Anterior cingulate cortex (tissue), 58 donors: ENCODE data around the gene CAMTA1.
"Not testable (repeated sequence)": the region's sequence is repeated elsewhere in the genome, so short reads cannot be mapped to it uniquely, and the experiment has no call there.

Source experiments
- DNase-seq, 58 donors: peaks; one replicate each; lab custom pipeline; 2025; lab: John Stamatoyannopoulos, UW

Gene CAMTA1

DNA sequence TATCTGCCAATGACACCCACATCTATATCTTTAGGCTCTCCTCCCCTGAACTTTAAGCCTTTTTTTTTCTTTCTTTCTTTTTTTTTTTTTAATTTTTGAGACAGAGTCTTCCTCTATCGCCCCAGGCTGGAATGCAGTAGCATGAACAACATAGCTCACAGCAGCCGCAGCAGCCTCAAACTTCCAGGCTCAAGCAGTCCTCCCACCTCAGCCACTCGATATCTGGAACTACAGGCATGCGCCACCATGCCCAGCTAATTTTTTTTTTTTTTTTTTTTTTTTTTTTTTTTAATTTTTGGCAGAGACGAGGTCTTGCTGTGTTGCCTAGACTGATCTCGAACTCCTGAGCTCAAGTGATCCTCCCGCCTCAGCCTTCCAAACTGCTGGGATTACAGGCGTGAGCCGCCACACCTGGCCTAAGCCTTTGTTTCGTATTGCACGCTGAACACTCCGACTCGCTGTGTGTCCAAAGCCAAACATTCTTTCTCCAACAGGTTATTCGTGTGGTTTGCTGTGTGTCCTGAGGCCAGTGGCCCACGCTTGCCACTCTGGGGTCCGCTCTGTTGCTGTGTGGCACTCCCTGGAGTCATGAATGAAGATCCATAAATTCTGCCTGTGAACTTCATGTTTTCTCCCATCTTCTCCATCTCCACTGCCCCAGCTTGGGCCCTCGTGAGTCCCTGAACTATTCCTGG is 119.4 kb downstream of the CAMTA1 start:
- no peak for DNase-seq

DNA sequence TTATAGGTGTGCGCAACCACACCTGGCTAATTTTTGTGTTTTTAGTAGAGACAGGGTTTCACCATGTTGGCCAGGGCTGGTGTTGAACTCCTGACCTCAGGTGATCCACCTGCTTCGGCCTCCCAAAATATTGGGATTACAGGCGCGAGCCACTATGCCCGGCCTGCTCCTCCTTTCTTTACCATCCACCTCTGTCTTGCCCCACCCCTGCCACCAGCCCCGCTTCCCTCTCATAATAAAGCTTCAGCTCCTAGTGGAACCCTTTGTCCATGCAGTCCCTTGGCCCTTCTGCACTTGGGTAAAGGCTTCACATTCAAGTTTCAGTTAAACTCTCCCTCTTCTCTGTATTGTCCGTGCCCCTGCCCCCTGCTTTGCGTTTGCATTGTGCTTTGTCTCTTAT is 120.1 kb downstream of the CAMTA1 start:
- no peak for DNase-seq

GRCh38 chr1:6905790-6906189 is 120.5 kb downstream of the CAMTA1 start:
- DNase-seq = no peak

DNA sequence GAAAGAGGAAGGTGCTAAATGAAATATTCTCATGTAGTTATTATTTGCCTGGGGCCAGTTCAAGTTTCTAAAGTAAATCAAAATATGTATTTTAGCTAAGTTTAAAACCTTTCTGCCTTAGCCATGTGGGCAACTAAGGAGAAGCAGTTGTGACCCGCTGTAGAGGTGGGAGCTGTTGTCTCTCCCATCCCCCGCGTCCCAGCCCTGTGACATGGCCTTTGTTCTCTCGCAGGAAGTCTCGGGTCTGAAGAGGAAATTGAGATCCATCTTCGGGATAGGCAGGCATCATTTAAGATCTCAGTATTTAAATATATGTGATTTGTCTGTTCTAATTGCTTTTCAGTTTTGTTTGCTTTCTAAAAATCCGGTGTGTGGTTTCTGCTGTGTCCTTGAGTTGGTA is 121.5 kb downstream of the CAMTA1 start:
- DNase-seq = no peak

DNA sequence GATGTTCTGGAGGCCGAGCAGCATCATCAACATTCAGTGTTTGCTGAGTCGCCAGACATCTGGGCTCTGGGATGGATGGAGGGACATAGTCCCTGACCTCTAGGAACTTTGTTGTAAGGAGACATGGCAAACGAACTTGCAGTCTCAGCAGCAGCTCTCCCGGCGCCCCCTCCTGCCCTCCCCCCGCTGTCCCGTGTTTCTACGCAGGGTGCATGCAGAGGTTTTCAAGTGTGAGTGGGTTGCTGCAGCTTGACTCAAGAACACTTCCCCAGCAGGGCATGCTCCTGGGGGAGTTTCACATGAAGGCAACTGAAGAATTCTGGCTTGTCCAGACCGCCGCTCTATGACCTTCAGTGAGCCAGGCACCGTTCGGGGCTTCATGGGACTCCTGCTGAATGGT is 121.9 kb downstream of the CAMTA1 start:
- no peak for DNase-seq

GRCh38 chr1:6907676-6908434 is 122.6 kb downstream of the CAMTA1 start:
- DNase-seq = no peak

DNA sequence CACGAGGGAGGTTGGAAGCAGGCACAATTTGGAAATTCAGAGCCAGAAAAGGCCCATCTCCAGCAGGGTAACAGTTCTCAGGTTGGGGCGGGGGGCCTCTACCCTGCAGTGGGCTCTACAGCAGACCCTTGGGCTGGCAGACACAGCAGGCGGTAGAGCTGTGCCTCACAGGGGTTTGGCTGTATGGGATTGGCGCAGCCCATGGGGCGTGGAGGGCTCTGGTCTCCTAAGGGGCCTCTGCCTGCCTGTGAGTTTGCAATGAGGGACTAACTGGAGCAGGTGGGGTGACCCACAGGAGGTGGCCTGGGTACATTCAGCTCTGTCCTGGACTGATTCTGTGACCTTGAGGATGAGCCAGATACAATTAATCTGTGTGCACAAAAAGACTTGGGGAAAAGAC is 124.1 kb downstream of the CAMTA1 start:
- no peak for DNase-seq

DNA sequence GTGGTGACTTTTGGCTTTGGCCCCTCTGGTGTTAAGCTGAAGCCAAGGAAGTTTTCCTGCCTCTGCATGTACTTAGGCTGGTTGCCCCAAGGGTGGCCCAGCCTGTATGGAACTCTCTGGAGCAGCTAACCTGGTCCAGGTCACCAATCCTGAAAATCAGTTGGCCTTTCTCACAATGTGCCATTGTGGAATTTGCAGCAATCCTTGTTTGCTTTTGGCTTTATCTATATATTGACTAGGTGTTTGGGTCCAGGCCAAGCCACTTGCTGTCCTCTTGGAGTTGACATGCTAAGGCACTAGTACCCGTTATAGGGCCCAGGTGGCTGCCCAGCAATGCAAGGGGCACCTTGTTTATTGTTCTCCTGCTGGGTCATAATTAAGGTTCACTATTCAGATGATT is 124.6 kb downstream of the CAMTA1 start:
- no peak for DNase-seq

DNA sequence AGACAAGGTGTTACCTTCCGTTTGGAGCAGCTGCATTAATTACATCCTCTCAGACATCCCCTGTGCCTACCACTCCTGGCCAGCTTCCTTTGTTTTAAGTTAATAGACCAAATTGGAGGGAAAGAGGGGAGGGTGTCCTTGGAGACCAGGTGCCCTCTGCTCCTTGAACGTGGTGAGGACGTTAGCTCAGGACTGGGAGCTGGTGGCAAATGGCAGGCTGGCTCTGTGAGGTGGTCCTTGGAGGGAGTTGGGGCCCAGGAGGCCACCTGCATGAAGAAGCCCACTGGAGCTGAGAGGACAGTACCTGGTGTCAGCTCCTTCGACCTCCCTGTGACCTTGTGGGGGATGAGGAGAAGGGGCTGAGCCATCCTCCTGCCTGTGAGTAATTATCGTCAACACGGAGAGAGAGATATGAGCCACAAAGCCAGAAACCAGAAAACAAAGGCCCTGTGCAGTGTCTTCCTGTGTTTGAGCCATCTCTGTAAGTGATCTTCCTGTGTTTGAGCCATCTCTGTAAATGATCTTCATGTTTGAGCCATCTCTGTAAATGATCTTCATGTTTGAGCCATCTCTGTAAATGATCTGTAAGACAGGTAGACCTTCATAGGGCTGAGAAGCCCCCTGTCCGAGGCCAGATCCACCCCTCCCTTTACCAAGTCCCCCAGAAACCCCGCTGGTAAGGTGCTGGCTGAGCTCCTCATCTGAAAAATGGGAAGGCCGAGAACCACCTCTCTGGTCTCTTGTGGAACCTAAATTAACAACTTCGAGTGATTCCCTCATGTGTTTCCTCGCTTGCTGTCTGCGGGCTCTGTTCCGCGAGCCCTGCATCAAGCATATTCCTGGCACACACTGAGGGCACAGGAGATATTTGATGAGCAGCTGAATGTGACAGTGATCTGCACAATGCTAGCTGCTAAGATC is 126.0 kb downstream of the CAMTA1 start:
- DNase-seq = no peak

- DNase-seq = no peak
Measured at GRCh38 chr1:6911974-6912373, 126.7 kb downstream of the CAMTA1 start.

GRCh38 chr1:6912518-6912917 is 127.3 kb downstream of the CAMTA1 start:
- peak in 11 of 58 donors; percentile 10 to 45 (median 23) for DNase-seq

GRCh38 chr1:6913086-6913485 is 127.8 kb downstream of the CAMTA1 start:
- DNase-seq = no peak

- DNase-seq = peak in 41 of 58 donors; percentile 9 to 85 (median 53)
Measured at GRCh38 chr1:6914706-6915105, 129.5 kb downstream of the CAMTA1 start.

GRCh38 chr1:6915999-6916565 is 130.8 kb downstream of the CAMTA1 start:
- peak in 2 of 58 donors; percentile 37 to 55 for DNase-seq

- no peak for DNase-seq
Measured at GRCh38 chr1:6917067-6917466, 131.8 kb downstream of the CAMTA1 start.

DNA sequence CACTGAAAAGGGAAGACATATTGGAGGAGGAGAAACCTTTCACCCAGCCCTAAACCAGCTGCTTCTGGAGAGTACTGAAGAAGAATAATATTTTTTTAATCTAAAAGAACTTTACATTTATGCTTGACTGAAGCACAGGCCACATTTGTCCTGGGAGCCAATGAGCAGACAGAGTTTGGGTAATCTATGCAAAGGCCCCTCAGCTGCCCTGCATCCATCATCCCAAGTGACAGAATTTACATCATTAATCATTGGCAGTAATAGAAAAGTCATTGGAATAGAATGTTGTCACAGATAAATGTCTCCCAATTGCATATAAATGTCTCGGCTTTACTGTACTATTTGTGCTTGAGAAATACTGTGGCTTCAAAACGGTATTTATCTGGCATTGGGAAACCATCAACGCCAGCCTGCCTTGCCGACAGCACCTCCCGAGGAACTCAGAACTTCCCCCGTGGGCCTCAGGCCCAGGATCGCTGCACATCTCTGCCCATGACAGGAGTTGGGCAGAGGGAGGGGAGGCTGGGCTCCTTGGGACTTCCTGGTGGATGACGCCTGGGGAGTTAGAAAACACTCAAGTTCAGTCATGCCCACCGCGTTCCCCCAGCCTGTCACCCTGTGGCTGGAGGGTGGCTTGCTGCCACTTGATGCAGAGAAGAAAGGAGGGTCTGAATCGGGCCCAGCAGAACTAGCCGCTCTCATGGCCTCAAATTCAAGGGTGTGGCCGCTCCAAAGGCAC is 133.1 kb downstream of the CAMTA1 start:
- DNase-seq = peak in 3 of 58 donors; percentile 5 to 17 (median 12)

DNA sequence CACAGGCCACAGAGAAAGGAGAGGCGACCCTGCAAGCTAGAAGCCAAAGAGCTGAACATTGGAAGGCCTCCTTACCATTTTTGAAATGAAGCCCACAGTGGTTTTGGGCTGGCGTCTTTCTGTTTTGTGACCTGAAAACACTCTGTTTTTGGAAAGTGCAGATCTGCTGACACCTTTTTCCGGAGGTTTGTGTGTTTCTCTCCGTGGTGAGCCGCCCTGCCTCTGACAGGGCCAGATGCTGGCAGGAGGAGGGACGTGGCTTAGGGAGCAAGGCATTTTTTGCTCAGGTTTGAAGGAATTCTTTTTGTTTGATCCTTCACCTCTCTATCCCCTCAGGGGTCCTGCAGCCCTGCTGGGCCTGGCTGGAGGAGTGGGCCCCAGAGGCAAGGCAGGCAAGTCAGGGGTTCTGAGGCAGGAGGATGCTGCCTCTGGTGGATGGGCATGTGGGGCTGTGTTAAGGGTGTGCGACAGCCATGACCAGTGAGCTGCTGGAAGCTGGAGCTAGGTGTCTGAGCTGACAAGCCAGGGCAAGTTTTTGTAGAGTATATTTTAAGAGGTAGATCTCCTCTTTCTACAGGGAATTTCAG is 133.8 kb downstream of the CAMTA1 start:
- no peak for DNase-seq

GRCh38 chr1:6921506-6921905 is 136.3 kb downstream of the CAMTA1 start:
- DNase-seq = not testable (repeated sequence)
